Activated T-cell treated with anti-CD3 and anti-CD28 coated beads for 1 hour (primary cell): Measurements from ENCODE around the gene SORL1.
"Not testable (repeated sequence)": the region's sequence is repeated elsewhere in the genome, so short reads cannot be mapped to it uniquely, and the experiment has no call there.

Source experiments
- DNase-seq: peaks from one replicate; pipeline ENCODE4 v3.0.0-alpha.2; 2020; ENCODE audit warnings: low read depth

The SORL1 gene

GRCh38 chr11:121626980-121627379, 174.9 kb downstream of the SORL1 start:
- DNase-seq: no peak

GRCh38 chr11:121630041-121630440, 177.9 kb downstream of the SORL1 start:
- DNase-seq: no peak

GRCh38 chr11:121631456-121631855, 179.3 kb downstream of the SORL1 start:
- no peak for DNase-seq

- DNase-seq: no peak
These were observed 182.2 kb downstream of the SORL1 start for GRCh38 chr11:121634273-121634672.

- DNase-seq: no peak
These were observed 182.8 kb downstream of the SORL1 start for GRCh38 chr11:121634889-121635288.

- DNase-seq: no peak
These were observed 184.1 kb downstream of the SORL1 start for GRCh38 chr11:121636081-121636799.

- no peak for DNase-seq
These were observed 184.7 kb downstream of the SORL1 start for GRCh38 chr11:121636800-121637176.

GRCh38 chr11:121637587-121637986, 185.5 kb downstream of the SORL1 start:
- not testable (repeated sequence) for DNase-seq

GRCh38 chr11:121643479-121644186, 191.5 kb downstream of the SORL1 start:
- DNase-seq: no peak

- DNase-seq: no peak
These were observed 192.0 kb downstream of the SORL1 start for GRCh38 chr11:121644187-121644512.

- DNase-seq: no peak
These were observed 192.9 kb downstream of the SORL1 start for GRCh38 chr11:121645001-121645400.

- DNase-seq: no peak
These were observed 193.5 kb downstream of the SORL1 start for GRCh38 chr11:121645596-121645995.

GRCh38 chr11:121648306-121648705, 196.2 kb downstream of the SORL1 start:
- DNase-seq: no peak

GRCh38 chr11:121649798-121650197, 197.7 kb downstream of the SORL1 start:
- no peak for DNase-seq

- DNase-seq: no peak
These were observed 198.5 kb downstream of the SORL1 start for GRCh38 chr11:121650351-121651256.

GRCh38 chr11:121651257-121651605, 199.1 kb downstream of the SORL1 start:
- no peak for DNase-seq

GRCh38 chr11:121652971-121653370, 200.9 kb downstream of the SORL1 start:
- DNase-seq: no peak

GRCh38 chr11:121654259-121654842, 202.2 kb downstream of the SORL1 start:
- no peak for DNase-seq

GRCh38 chr11:121654843-121655536, 202.9 kb downstream of the SORL1 start:
- DNase-seq: no peak

GRCh38 chr11:121655537-121656327, 203.6 kb downstream of the SORL1 start:
- peak; percentile 49 for DNase-seq
